ENCODE results near the gene ROBO1. TPM values are rescaled to one million over a fixed set of nuclear protein-coding genes. Genes with fewer than 3 reads are reported as not detected.

Gene ROBO1
- total and polyA plus RNA-seq, 2 of the 13 experiments (the other 11 are each of a cell fraction or from before 2014, with no cell fraction given), result 52.2 to 71.0 TPM

DNA sequence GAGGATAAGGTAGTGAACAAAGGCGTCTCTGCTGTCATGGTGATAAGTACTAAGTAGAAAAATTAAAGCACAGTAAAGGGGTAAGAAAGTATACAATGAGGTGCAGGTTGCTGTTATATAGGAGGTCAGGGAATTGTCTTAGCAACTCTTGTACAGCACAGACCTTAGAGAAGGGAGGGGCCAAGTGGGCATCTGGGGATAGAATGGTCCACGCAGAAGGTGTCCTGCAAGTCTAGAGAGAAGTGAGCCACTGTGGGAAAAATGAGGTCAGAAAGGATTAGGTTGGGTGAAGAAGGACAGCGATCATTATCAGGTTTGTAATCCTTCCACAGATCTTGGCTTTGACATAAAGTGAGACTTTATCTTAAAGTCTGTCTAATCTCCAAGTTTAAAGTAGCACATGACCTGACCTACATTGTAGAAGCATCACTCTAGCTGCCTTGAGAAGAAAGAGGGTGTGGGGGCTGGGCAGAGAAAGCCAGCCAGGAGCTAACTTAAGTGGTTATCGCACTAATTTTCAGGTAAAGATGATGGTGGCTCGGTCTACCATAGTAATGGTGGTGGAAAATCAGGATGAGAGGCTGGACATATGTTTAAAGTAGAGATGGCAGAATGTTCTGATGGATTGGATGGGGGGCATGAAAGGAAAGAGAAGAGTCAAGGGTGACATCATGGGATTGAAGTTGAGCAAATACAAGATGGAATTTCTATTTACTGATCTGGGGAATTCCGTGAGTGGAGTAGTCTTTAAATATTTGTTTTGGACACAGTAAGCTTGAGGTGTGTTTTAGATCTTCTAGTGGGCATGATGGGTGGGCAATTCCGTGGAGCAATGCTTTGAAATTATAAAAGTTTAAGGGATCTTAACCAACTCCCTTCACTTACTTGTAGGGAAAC is 919.2 kb downstream of the ROBO1 start (continued):
- TF ChIP-seq THAP8 (CRISPR knock-in tag; IDR thresholded peaks at IDR 0.05; ENCODE audit: borderline replicate concordance) (no peak), KLF16 (CRISPR knock-in tag; IDR thresholded peaks at IDR 0.05) (peak in 1 of 2 experiments; percentile 38; a peak in 1 of 4 replicates), ZMYM4 (CRISPR knock-in tag; IDR thresholded peaks at IDR 0.05) (peak; percentile 94), ZKSCAN5 (CRISPR knock-in tag; IDR thresholded peaks at IDR 0.05) (no peak), HMG20A (CRISPR knock-in tag; IDR thresholded peaks at IDR 0.05; ENCODE audit: borderline replicate concordance) (peak; percentile 97), MIER2 (CRISPR knock-in tag; IDR thresholded peaks at IDR 0.05) (0 out of 2 replicates have a peak, but pooled peaks have one; percentile 14), POGZ (CRISPR knock-in tag; IDR thresholded peaks at IDR 0.05) (peak; percentile 93), MEF2D (CRISPR knock-in tag; IDR thresholded peaks at IDR 0.05) (peak; percentile 35; the same call in 1 of the 2 replicates), ZNF792 (CRISPR knock-in tag; IDR thresholded peaks at IDR 0.05) (0 out of 2 replicates have a peak, but pooled peaks have one; percentile 35), ATF7 (IDR thresholded peaks at IDR 0.05) (peak; percentile 92), ATF7 (CRISPR knock-in tag; IDR thresholded peaks at IDR 0.05) (peak; percentile 89; the same call in 1 of the 2 replicates), NONO (IDR thresholded peaks at IDR 0.05) (no peak), NONO (CRISPR knock-in tag; conservative IDR thresholded peaks at IDR 0.05) (peak; percentile 56; the same call in 1 of the 2 replicates), EHMT2 (IDR thresholded peaks at IDR 0.05; ENCODE audit: borderline replicate concordance, low read depth, low read length) (peak; percentile 93; the same call in 1 of the 2 replicates), PITX1 (CRISPR knock-in tag; IDR thresholded peaks at IDR 0.05) (peak; percentile 71), HDAC1 (CRISPR knock-in tag; IDR thresholded peaks at IDR 0.05) (peak; percentile 76), KDM3A (CRISPR knock-in tag; IDR thresholded peaks at IDR 0.05; ENCODE audit: low read depth) (peak; percentile 37; the same call in 1 of the 2 replicates), MIER3 (CRISPR knock-in tag; IDR thresholded peaks at IDR 0.05; ENCODE audit: borderline replicate concordance) (peak; percentile 59; the same call in 1 of the 2 replicates), RERE (CRISPR knock-in tag; IDR thresholded peaks at IDR 0.05; ENCODE audit: low read depth) (peak; percentile 88)
- TF ChIP-seq, protein P1, sequence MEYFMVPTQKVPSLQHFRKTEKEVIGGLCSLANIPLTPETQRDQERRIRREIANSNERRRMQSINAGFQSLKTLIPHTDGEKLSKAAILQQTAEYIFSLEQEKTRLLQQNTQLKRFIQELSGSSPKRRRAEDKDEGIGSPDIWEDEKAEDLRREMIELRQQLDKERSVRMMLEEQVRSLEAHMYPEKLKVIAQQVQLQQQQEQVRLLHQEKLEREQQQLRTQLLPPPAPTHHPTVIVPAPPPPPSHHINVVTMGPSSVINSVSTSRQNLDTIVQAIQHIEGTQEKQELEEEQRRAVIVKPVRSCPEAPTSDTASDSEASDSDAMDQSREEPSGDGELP (IDR thresholded peaks at IDR 0.05; ENCODE audit: borderline replicate concordance, low read depth), result peak; percentile 41; the same call in 1 of the 2 replicates
- TF ChIP-seq, protein P2, sequence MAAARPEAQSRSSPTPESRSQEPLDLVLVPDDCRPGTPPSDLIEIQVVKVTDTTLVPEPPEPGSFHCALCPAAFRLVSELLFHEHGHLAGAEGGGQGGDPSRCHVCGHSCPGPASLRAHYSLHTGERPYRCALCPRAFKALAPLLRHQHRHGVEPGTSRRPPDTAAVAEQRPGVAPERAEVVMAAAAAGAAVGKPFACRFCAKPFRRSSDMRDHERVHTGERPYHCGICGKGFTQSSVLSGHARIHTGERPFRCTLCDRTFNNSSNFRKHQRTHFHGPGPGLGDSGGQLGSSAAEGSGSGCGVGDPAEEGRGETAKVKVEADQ (CRISPR knock-in tag; IDR thresholded peaks at IDR 0.05; ENCODE audit: borderline replicate concordance), result no peak
